Body of pancreas (tissue), 4 donors: ENCODE results near the gene SUZ12.

Experiments
- POLR2A ChIP-seq, 3 donors: fragments of 450-650 bp; IDR thresholded peaks; one replicate each; pipeline ENCODE4 v1.6.1; 2016; ENCODE audit warnings: antibody characterized with exemption in 3 of 3, mild to moderate bottlenecking in 2 of 3
- TF ChIP-seq, protein P1 (sequence below), 7 experiments: fragments of 450-650 bp in 4 of 7; fragments of 200-600 bp in 3 of 7; sonication (generic) in 3 of 7; IDR thresholded peaks; one replicate each; pipeline ENCODE4 v1.5.1; 2016 to 2019; ENCODE audit warnings: antibody characterized with exemption in 7 of 7

DNA sequence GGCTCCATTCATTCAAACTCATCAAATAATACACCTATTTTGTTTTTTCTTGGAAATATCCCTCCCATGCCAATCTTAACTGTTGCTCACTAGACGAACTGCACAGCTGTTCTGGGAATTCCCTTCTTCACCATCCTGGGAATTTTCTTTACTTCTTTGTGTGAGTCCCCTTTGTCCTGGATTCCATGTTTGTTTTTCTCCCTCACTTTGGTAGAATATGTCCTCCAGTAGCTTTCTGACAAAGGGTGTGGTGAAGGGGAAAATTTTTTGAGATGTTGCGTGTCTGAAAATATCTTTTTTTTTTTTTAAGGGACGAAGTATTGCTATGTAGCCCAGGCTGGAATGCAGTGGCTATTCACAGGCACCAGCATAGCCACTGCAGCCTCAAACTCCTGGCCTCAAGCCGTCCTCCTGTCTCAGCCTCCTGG lies 18.1 kb upstream of the SUZ12 start:
- TF ChIP-seq, protein P1, sequence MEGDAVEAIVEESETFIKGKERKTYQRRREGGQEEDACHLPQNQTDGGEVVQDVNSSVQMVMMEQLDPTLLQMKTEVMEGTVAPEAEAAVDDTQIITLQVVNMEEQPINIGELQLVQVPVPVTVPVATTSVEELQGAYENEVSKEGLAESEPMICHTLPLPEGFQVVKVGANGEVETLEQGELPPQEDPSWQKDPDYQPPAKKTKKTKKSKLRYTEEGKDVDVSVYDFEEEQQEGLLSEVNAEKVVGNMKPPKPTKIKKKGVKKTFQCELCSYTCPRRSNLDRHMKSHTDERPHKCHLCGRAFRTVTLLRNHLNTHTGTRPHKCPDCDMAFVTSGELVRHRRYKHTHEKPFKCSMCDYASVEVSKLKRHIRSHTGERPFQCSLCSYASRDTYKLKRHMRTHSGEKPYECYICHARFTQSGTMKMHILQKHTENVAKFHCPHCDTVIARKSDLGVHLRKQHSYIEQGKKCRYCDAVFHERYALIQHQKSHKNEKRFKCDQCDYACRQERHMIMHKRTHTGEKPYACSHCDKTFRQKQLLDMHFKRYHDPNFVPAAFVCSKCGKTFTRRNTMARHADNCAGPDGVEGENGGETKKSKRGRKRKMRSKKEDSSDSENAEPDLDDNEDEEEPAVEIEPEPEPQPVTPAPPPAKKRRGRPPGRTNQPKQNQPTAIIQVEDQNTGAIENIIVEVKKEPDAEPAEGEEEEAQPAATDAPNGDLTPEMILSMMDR (IDR thresholded peaks at IDR 0.05), result no peak
- no peak for TF ChIP-seq POLR2A (IDR thresholded peaks at IDR 0.05)
